GM19025 (cell line): ENCODE measurements around the gene BLOC1S2.
"Not testable (repeated sequence)": the region's sequence is repeated elsewhere in the genome, so short reads cannot be mapped to it uniquely, and the experiment has no call there.

Experiments
- ATAC-seq: cut with Tn5 transposase; IDR thresholded peaks from one replicate; pipeline ENCODE4 v1.9.1; 2021; ENCODE audit warnings: mild to moderate bottlenecking, low read depth, moderate library complexity; ENCODE audit not compliant: unreplicated experiment

The BLOC1S2 gene

DNA sequence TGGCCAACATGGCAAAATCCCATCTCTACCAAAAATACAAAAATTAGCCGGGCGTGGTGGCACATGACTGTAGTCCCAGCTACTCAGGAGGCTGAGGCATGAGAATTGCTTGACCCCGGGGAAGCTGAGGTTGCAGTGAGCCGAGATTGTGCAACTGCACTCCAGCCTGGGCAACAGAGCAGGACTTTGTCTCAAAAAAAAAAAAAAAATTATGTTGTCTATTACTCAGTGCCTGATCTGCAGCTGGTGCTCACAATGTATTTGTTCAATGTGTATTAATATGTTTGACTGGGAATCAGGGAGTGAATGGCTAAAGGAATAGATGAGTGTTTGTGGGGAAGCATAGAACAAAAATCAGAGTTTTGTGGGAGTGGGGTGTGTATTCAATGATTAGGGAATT, 5.8 kb upstream of the BLOC1S2 start:
- not testable (repeated sequence) for ATAC-seq

DNA sequence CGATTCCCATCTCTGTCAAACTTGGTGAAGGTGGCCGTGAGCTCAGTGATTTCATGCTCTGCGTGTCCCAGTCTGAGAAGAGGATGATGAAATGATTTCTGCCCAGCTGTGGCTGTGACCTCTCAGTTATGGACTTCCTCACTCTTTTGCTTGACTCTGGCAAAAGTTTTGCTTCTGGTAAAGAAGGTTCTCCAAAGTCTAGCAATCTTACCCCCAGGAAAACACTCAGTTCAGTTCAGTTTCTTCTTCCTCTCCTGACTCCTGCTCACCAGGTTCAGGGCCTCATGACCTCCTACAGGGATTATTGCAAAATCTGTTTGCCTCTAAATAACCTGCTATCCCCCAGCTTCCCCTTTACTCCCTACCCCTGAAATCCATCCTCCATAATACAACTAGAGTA, 4.9 kb upstream of the BLOC1S2 start:
- no peak for ATAC-seq

DNA sequence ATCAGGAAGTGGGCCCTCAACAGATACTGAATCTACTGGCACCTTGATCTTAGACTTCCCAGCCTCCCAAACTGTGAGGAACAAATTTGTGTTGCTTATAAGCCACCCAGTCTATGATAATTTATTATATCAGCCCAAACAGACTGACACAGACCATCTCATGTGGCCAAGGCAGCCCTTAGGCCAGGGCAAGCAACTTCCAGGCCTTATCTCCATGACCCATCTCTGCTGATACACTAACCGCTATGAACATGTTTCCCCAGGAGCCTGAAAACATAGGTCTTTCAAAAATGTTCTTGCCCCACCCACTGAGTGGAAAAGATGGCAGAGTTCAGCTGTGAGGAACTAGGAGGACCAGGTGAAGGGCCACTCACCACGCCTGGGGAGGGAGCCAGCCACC, 3.2 kb upstream of the BLOC1S2 start:
- ATAC-seq = no peak

DNA sequence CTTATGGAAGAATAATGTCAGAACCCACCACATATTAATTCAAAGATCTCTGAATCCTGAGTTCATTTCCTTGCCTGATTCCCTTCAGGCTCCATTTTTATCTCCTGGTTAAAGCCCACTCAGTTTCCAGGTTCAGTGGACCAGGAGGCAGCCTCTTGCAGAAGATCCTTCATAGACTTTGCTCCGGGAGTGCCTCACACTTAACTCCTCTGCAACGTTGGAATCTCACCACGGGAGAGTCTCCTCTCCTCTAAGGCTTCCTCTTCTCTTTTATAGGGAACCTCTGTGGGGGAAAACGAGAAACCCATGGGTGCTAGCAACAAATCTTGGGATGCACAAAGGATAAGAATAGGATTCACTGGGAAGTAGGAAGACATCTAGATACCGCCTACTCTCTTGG, 1.7 kb upstream of the BLOC1S2 start:
- no peak for ATAC-seq

DNA sequence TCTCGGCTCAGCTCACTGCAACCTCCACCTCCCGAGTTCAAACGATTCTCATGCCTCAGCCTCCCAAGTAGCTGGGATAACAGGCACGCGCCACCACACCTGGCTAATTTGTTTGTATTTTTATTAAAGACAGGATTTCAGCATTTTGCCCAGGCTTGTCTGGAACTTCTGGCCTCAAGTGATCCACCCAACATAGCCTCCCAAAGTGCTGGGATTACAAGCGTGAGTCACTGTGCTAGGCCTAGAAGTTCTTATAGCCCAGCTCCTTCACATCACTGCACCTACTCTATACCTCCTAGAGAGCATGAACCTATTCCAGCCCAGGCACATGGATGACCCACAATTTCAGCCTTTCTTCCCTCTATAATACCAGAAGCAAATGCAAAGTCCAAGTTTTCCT, 1.3 kb upstream of the BLOC1S2 start:
- ATAC-seq = no peak

DNA sequence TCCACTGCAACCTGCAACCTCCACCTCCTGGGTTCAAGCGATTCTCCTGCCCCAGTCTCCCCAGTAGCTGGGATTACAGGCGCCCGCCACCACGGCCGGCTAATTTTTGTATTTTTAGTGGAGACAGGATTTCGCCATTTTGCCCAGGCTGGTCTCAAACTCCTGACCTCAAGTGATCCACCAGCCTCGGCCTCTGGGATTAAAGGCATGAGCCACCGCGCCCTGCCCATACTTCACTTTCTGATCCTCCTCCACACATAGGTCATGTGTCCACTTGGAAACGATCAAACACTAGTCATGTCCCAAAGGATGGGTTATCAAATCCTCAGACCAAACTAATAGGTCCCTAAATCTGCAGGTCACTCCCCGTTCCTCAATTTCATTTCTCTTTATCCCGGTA, 1.2 kb downstream of the BLOC1S2 start:
- ATAC-seq = not testable (repeated sequence)

DNA sequence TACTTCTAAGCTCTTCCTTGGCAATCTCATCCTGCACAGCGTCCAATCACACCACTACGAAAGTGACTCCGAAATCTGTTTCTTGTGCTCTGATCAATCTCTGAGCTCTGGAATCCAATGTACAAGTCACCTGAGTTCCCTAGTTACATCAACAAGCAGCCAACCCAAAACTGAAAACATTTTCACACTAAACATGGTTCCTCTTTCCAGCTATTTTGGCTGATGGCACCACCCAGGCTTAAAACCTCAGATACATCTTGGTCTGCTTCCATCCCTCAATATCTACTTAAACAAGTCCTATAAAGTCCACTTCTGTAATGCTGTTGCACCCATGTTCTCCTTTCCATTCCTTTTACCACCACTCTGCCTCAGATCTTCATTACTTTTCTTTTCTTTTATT, 3.6 kb downstream of the BLOC1S2 start:
- no peak for ATAC-seq

DNA sequence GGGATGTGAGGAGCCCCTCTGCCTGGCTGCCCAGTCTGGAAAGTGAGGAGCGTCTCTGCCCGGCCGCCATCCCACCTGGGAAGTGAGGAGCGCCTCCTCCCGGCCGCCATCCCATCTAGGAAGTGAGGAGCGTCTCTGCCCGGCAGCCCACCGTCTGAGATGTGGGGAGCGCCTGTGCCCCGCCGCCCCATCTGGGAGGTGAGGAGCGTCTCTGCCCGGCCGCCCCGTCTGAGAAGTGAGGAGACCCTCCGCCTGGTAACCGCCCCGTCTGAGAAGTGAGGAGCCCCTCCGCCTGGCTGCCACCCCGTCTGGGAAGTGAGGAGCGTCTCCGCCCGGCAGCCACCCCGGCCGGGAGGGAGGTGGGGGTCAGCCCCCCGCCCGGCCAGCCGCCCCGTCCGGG, 9.5 kb downstream of the BLOC1S2 start:
- not testable (repeated sequence) for ATAC-seq

DNA sequence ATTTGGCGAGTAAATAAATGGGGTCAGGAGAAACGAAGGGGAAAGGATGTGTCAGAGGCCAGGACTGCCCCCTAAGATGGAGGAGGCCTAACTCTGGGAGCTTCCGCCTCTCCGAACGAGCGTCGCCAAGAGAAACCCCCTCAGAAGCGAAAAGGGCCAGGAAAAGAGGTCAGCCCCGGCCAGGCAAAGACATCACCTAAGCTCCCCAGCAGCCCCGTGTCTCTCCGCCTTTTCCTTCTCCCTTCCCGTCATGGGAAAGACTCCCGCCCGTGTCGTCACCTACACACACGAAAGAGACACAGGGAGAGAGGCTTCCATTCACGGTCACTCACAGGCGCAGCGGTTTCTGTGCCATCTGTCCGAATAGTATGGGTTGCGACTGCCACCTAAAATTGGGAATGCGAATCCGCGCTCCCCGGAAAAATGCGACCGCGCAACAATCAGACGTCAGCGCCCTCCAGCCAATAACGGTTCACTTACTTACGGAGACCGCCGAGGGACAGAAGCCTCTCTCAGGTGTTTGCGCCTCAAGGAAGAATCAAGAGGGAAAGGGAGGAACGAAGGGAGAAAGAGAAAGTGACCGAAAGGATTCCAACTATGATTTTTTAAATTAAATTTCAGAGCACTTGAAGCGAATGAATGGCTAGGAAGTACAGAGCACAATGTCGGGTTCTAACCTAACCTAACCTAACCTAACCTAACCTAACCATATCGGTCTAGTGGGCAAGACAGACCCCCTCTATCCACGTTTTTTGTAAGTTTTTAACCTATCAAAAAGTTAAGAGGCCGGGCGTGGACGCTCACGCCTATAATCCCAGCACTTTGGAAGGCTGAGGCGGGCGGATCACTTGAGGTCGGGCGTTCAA, 19.0 kb downstream of the BLOC1S2 start, which contains the start of gene CWF19L1:
Gene CWF19L1, minus strand, starts transcription at position 400 of the 866 bp plus-strand sequence. Its CDS starts 45 bp downstream, at position 355.
- ATAC-seq = peak; percentile 81

DNA sequence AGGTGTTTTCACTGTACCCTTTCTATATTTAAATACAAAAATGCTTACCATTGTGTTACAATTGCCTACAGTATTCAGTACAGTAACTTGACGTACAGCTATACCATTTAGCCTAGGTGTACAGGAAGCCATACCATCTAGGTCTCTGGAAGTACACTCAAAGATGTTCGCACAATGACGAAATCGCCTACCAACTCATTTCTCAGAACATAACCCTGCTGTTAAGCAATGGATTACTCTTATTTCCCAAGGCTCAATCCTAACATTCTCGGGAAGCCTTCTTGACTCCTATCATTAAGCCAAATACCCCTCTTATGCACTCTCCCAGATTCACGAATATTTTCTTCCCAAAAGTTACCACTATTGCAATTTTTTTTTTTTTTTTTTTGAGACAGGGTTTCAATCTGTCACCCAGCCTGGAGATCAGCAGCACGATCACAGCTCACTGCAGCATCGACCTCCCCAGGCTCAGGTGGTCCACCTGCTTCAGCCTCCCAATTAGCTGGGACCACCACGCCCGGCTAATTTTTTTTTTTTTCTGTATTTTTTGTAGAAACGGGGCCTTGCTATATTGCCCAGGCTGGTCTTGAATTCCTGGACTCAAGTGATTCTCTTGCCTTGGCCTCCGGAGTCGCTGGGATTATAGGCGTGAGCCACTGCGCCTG, 20.5 kb downstream of the BLOC1S2 start:
- no peak for ATAC-seq

DNA sequence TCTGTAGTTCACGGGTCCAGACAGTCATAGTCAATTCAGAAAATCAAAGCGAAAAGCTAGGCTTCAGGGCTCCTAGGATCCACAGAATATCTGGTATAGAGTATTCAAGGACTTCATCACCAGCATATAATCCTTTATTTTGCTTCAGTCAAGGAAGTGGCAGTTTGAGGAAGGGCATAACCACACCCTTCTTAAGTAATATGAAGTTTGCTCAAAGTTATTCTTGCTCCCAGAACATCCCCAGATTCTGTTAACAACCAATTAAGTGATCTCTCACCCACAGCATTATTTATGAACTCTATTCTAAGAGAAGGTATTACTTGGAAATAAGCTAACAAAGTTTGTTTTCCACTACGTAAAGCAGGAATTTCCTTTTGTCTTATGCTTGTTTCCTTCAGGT, 32.3 kb downstream of the BLOC1S2 start:
- ATAC-seq = no peak

DNA sequence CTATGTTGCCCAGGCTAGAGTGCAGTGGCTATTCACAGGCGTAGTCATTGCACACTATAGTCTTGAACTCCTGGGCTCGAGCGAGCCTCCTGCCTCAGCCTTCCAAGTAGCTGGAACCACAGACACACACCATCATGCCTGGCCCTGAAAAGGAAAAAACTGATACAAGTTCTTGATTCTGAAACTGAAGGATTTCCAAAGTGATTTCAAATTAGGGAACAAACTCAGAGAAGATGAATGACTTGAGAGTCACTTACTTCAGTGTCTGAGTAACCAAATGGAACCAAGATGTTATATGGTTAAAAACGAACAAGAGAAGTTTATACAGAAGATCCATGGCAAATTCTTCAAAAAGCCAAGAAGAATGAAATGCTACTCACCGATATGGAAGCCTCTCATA, 33.4 kb downstream of the BLOC1S2 start:
- no peak for ATAC-seq

DNA sequence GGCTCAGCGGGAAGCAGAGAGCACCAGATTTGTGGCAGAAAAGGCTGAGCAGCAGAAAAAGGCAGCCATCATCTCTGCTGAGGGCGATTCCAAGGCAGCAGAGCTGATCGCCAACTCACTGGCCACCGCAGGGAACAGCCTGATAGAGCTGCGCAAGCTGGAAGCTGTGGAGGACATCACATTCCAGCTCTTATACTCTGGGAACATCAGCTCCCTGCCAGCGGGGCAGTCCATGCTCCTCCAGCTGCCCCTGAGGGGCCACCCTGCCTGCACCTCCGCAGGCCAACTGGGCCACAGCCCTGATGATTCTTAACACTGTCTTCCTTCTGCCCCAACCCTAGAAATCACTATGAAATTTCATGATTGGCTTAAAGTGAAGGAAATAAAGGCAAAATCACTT, 37.7 kb downstream of the BLOC1S2 start:
- no peak for ATAC-seq

DNA sequence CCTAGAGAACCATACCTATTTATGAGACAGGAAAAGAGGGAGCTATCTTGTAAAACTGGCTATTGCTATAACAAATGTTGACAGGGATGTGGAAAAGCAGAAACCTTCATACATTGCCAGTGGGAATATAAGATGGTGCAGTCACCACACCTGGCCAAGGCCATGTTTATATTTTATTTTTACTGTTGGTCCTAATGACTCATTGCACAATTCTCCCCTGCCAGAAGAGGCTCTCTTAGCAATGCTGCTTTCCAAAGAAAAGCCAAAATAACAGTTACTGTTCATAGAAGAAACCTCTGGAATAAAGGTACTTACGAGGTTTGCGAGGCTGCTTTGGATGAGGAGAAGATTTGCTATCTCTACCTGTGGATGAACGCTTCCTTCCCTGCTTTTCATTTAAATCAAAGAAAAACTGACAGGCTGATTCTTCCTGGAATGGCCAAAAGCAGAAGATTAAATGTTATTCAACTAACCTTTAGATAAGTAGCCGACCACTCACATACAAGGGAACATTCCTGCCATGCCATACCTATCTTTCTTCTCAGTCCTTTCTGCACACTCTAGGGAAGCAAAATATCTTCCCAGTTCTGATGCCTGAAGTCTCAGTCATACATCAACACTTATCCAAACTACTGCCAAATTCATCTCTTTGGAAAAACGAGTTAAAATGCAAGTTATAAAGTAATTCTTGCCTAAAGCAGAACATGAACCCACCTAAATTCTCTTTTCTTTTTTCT, 40.8 kb downstream of the BLOC1S2 start:
- ATAC-seq = no peak

DNA sequence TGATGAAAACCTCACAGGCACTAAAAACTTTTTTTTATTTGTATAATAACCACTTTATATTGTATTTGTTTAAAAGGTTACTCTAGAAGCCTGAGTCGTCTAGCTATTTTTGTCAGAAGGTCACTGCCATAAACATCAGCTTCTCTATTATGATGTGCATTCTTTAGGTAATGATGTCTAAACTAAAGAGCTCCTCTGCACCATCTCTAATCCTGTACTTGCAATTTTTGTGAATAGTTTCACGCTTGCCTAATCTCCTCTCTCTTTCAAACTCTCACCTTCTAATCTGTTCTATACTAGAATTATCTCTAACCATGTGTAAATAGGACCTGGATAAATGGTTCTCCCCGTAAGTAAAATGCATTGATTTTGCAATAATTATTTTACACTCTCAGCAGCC, 46.6 kb downstream of the BLOC1S2 start:
- ATAC-seq = no peak

DNA sequence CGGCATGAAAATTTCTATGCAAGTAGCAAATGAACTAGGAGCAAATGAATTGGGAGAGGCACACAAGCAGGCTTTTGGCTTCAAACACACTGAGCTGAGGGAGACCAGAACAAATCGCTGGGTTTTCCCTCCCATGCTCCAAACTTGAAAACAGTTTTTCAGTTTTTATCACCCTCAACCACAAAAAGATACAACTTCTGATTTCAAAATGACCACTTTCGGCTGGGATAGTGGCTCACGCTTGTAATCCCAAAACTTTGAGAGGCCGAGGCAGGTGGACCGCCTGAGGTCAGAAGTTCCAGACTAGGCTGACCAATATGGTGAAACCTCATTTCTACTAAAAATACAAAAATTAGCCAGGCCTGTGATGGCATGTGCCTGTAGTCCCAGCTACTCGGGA, 48.1 kb downstream of the BLOC1S2 start:
- no peak for ATAC-seq

DNA sequence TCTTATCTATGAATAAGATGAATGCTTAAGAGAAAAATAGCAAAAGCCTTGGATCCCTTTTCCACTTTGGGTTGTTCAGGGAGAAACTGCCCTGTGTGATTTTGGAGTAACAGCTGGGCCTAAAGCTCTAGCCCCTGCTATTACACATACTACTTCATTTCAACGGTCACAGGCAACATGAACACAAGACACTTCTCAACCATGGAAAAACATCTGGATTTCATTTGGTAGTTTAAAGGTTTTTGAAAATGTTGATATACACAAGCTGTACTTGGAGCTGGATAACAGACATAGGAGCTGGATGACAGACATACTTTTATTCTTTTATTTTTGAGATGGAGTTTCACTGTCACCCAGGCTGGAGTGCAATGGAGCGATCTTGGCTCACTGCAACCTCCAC, 54.4 kb downstream of the BLOC1S2 start:
- ATAC-seq = no peak

DNA sequence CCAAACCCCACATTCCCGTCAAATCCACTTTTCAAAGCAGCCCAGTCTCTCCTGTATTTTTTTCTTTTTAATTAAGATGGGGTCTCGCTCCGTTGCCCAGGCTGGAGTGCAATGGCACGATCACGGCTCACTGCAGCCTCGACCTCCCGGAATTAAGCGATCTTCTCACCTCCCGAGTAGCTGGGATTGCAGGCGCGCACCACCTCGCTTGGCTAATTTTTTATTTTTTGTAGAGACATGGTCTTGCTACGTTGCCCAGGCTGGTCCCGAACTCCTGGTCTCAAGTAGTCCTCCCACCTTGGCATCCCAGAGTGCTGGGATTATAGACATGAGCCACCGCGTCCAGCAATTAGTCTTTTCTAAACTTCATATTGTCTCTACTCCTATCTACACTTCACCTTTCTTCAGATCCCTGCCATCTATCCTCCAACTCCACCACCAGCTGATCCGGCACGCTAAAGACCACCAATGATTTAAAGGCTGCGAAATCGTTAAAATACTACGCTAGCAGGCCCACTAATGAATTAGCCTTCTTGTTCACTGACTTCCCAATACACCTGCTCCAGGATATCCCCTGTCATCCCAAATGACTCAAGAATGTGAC, 56.6 kb downstream of the BLOC1S2 start:
- no peak for ATAC-seq

DNA sequence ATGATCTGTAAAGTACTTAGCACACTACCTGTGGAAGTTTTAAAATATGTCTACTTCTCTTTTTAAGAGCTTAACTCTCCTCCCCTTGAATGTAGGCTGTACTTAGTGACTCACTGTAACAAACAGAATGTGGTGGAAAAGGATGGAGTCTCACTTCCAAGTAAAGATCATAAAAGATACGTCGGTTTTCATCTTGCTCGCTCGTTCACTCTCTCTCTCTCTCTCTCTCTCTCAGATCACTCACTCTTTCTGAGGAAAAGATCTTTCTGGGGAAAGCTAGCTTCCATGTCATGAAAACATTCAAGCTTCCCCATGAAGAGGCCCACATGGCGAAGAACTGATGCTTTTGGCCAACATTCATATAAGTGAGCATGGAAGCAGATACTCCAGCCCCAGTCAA, 62.6 kb downstream of the BLOC1S2 start:
- ATAC-seq = no peak
